RWPE1 (cell line): ENCODE measurements around the gene CLIC1.

Experiments
- CTCF ChIA-PET: fragments of 350-600 bp; sonication (Branson Sonifier 250); formaldehyde crosslinking; extraction: SDS; loops from one replicate; lab custom pipeline; 2021; lab: Yijun Ruan, JAX
- POLR2A ChIA-PET: fragments of 400-600 bp; formaldehyde crosslinking; extraction: SDS; loops from one replicate; lab custom pipeline; 2020; ENCODE audit warnings: antibody characterized with exemption; ENCODE audit not compliant: low non-redundant PET; lab: Yijun Ruan, JAX
- DNase-seq: peaks from one replicate; pipeline ENCODE4 v3.0.0; 2012; ENCODE audit warnings: low spot score
- H3K27ac ChIP-seq: fragments of 450-650 bp; 2 replicates; pipeline ENCODE4 v1.5.1; 2017
- TF ChIP-seq, protein P1 (sequence below): fragments of 450-650 bp; conservative IDR thresholded peaks from 2 replicates; pipeline ENCODE4 v1.5.1; 2017; ENCODE audit warnings: low read depth, mild to moderate bottlenecking

CLIC1 gene

DNA sequence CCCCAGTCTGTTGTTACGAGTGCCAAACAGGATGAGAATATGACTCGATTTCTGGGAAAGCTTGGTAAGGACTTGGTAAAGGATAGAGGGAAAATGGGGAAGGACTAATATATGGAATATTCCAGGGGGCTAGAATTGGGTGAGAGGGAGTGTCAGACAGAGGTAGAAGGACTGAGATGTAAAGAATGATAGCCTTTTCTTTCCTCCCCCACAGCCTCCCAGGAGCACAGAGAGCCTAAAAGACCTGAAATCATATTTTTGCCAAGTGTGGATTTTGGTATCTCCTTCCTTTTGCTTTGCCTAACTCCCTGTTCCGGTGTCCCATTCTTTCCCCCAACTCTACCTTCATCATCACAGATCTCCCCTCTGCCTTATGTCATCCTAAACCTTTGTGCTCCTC, 6.6 kb upstream of the CLIC1 start:
- TF ChIP-seq, protein P1, sequence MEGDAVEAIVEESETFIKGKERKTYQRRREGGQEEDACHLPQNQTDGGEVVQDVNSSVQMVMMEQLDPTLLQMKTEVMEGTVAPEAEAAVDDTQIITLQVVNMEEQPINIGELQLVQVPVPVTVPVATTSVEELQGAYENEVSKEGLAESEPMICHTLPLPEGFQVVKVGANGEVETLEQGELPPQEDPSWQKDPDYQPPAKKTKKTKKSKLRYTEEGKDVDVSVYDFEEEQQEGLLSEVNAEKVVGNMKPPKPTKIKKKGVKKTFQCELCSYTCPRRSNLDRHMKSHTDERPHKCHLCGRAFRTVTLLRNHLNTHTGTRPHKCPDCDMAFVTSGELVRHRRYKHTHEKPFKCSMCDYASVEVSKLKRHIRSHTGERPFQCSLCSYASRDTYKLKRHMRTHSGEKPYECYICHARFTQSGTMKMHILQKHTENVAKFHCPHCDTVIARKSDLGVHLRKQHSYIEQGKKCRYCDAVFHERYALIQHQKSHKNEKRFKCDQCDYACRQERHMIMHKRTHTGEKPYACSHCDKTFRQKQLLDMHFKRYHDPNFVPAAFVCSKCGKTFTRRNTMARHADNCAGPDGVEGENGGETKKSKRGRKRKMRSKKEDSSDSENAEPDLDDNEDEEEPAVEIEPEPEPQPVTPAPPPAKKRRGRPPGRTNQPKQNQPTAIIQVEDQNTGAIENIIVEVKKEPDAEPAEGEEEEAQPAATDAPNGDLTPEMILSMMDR: no peak
- ChIA-PET CTCF (interaction anchor here (0.7 kb wide), 1 partner anchor 19 kb away, joined by 4 read pairs; the partner anchor contains the start of gene MPIG6B), POLR2A (no interaction called here)
- H3K27ac ChIP-seq: no peak overlapping the region
- DNase-seq: no peak

DNA sequence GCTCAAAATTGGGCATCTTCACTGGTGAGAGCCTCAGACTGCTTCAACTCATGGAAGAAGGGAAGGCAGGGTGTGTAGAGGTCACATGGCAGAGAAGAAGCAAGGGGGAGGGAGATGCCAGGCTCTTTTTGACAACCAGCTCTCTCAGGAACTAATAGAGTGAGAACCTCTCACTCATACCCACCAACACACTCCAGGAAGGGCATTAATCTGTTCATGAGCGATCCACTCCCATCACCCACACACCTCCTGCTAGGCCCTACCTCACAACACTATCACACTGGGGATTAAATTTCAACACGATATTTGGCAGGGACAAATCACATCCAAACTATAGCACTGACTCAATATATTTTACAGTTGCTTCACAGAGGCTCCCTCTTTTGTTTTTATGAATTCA, 5.5 kb upstream of the CLIC1 start:
- DNase-seq: no peak
- TF ChIP-seq, protein P1: no peak
- POLR2A ChIA-PET: no interaction called here
- no peak overlapping the region for H3K27ac ChIP-seq
- CTCF ChIA-PET: interaction anchor here (0.6 to 0.7 kb wide), 2 partner anchors 22 to 70 kb away, joined by 3 to 4 read pairs; no protein-coding TSS in a partner anchor

DNA sequence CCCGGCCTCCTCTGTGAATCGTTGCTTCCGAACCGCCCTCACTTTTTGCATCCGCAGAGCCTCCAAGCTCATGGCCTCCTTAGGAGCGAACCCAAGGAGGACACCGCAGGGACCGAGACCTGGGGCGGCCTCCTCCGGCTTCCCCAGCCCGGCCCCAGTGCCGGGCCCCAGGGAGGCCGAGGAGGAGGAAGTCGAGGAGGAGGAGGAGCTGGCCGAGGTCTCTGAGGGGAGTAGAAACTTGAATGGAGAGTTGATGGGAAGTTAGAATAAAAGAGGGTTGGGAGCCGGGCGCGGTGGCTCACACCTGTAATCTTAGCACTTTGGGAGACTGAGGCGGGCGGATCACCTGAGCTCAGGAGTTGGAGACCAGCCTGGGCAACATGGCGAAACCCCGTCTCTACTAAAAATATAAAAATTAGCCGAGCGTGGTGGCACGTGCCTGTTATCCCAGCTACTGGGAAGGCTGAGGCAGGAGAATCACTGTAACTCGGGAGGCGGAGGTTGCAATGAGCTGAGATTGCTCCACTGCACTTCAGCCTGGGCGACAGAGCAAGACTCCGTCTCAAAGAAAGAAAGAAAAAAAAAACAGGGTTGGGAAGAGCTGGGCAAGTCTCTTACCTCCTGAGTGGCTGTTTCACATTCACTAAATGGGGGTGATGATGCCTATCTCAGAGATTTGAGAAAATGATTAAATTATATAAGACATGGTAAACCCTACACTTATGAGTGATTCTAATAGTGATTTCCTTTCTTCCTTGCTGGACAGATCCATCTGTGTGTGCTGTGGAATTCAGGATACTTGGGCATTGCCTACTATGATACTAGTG, 4.3 kb upstream of the CLIC1 start:
- ChIA-PET CTCF (interaction anchor here (0.6 to 1.7 kb wide), 2 partner anchors 29 to 46 kb away, joined by 3 to 5 read pairs; no protein-coding TSS in a partner anchor), POLR2A (no interaction called here)
- peak overlapping the region; percentile 96 for H3K27ac ChIP-seq
- DNase-seq: peak; percentile 31
- TF ChIP-seq, protein P1: no peak

DNA sequence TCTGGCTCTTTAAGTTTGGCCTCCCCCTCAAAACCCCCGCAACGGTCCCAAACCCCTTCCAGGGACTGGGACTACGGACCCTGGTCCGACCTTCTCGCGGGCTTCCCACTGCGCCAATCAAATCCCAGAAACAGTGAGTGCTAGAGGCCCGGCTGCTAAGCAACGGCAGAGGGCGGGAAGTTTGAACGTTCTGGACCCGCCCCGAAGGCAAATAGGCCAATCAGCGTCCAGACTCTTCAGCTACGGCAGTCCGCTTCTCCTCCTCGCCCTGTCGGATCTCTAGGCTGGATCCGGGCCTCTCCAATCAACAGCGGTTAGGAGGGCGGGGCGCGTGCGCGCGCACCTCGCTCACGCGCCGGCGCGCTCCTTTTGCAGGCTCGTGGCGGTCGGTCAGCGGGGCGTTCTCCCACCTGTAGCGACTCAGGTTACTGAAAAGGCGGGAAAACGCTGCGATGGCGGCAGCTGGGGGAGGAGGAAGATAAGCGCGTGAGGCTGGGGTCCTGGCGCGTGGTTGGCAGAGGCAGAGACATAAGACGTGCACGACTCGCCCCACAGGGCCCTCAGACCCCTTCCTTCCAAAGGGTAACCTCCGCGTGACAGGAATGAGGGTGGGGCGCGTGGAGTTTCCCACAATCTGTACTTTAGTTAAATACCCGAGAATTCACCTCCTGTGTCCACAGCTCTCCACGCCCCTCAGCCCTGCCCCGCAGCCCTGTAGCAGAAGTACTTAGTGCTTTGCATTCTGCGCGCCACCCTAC, 3.5 kb upstream of the CLIC1 start, which contains the start of gene MSH5:
Gene MSH5, plus strand, starts transcription at position 367 of the 758 bp plus-strand sequence. CDS start 462 bp downstream, outside the sequence.
- TF ChIP-seq, protein P1: no peak
- peak; percentile 99 for DNase-seq
- POLR2A ChIA-PET: interaction anchor here (0.6 to 0.7 kb wide), 2 partner anchors 13 to 67 kb away, joined by 3 to 4 read pairs; partner anchors contain the start of gene LSM2
- CTCF ChIA-PET: interaction anchor here (0.6 to 1.7 kb wide), 4 partner anchors 30 to 57 kb away, joined by 3 to 5 read pairs (median 4); no protein-coding TSS in a partner anchor
- H3K27ac ChIP-seq: peak within 1 kb of the TSS; percentile 96

DNA sequence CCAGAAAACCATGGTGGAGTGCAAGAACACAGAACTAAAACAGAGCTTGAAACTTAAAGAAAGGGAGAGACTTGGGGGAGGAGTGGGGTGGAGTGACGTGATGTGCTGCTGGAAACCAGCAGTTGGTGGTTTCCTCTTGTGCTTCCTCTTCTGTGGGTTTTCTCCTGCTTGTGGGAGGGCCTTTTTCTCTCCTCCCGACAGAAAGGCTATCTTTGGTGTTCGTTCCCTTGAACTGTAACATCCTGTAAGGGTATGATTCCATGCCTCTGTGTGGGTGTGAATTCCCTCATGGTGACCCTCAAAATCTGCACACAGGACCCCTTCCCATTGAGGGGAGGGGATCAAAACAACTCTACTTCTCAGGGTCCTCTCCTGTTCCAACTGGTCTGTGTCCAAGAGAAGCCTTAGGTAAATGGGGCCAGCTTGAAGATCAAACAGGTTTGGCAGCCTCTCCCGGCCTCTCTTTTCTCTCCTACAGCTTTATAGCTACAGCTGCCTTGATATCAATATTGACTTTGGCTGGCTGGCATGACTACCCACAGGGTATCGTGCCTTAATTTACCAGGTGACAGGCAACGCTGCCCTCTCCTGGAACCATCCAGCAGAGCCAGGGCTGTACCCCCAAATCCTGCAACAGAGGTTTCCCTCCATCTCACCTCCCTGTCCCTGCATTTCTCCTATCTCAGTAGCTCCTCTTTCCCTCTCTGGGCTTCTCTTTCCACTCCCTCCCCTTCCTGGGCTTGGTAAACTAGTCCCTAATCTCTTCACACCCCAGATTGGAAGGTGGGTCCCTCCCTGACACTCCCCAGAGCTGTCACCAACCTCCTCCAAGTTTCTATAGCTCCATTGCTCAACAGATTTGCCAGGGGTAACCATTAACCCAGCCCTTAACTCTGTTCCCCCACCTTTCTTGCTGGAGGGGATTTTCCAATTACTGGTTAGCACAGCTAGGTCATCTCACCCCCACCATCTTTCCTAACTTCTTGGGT, 2.0 kb upstream of the CLIC1 start:
- ChIA-PET CTCF (interaction anchor here (0.6 to 1.3 kb wide), 3 partner anchors 14 to 91 kb away, joined by 4 to 6 read pairs (median 4); no protein-coding TSS in a partner anchor), POLR2A (interaction anchor here (0.5 to 0.6 kb wide), 2 partner anchors 67 to 86 kb away, joined by 3 to 4 read pairs; partner anchors contain the start of gene BAG6)
- DNase-seq: peak; percentile 48
- peak overlapping the region; percentile 96 for H3K27ac ChIP-seq
- TF ChIP-seq, protein P1: no peak
